GM19324 (cell line): Measurements from ENCODE around the gene KCNK4.

Experiments
- ATAC-seq: cut with Tn5 transposase; IDR thresholded peaks from one replicate; pipeline ENCODE4 v1.9.1; 2021; ENCODE audit warnings: mild to moderate bottlenecking, moderate library complexity; ENCODE audit not compliant: unreplicated experiment, low FRiP score

Gene KCNK4

DNA sequence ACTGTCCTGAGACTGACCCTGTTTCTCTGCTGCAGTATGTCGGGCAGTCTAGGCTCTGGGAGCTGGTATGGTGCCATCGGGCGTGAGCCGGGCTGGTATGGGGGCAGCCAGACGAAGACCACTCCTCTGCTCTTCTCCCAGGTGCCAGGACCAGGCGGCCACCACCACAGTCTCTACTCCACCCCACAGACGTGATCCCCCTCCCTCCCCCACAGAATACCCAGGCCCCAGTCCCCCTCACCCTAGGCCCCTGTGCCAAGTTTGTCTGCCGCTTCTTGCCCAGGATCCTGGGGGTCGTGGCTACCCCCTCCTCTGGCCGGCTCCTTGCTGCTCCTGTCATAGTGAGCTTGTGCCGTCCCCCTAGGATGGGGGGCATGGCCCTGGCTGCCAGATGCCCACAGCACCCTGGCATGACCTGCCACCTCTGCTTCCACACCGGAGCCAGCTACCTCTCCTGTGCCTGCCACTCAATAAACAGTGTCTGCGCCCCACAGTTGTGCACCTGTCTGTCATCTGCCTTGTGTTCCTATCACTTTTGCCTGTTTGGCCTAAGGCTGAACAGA is 2.0 kb upstream of the KCNK4 start:
- no peak for ATAC-seq

DNA sequence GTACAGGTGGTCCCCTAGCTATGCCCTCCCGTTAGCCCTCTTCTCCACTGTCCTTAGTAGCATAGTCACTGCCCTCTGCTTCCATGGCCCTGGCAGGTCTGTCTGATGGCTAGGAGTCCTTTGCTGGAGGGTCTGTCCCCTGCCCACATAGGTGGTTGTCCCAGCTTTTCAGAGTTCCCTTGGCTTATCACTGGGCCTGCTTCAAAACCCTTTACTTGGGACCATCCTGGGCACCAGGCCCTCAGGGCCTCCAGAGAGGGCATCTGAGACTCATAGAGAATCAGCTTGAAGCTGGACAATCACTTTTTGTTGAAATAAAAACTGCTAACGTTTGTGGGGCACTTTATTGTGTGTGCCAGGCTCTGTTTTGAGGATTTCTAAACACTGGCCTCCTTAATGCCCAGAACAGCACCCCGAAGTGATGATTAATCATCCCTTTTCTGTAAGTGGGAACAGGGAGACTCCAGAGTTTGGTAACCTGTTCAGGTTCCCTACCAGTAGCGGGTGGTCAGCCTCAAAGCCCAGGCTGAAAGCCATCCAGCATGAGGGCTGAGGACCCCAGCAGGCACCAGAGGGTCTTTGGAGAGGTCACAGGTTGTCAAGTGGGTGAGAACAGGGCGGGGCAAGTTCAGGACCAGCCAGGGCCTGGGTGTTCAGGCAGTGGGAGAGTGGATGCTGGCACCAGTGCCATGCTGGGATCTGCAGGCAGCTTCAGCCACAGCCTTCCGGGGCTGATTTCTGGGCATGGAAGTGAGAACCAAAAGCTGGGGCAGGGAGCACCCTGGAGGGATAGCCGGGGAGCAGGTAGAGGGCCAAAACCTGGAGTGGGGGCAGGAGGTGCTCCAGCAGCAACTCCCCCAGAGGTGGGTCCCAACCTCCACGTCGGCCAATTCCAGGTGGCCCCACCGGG is 495 bp upstream of the KCNK4 start:
- ATAC-seq: no peak

DNA sequence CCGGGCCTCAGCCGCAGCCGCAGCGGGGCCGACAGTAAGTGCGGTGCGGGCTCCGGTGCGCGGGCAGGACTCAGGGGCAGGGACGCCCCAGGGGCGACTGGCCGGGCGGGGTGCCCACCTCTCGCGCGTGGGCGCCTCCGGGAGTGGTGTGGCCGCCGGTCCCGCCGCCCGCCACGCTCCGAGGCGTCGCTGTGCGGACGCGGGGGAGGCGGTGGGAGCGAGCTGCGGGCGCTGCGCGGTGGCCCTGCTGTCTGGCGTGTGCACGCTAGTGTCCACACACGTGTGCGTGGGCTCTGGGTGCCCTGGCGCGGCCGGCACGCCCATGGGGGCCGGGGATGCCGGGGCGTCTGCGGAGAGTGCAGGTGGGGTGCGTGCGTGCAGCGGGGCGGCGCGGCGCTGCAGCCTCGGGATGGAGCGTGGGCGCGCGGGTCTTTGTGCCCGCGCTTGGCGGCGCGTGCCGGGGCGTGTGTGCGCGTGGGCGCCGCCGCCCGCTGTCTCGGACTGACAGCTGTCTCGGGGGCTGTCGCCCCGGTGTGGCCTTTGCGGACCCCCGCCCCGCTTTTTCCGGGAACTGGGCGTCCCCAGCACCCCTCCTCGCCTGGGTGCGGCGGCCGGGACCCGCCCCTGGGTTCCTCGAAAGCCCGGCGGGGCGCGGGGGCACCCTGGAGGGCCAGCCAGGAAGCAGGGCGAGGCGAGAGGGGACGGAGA is 804 bp downstream of the KCNK4 start:
- no peak for ATAC-seq

DNA sequence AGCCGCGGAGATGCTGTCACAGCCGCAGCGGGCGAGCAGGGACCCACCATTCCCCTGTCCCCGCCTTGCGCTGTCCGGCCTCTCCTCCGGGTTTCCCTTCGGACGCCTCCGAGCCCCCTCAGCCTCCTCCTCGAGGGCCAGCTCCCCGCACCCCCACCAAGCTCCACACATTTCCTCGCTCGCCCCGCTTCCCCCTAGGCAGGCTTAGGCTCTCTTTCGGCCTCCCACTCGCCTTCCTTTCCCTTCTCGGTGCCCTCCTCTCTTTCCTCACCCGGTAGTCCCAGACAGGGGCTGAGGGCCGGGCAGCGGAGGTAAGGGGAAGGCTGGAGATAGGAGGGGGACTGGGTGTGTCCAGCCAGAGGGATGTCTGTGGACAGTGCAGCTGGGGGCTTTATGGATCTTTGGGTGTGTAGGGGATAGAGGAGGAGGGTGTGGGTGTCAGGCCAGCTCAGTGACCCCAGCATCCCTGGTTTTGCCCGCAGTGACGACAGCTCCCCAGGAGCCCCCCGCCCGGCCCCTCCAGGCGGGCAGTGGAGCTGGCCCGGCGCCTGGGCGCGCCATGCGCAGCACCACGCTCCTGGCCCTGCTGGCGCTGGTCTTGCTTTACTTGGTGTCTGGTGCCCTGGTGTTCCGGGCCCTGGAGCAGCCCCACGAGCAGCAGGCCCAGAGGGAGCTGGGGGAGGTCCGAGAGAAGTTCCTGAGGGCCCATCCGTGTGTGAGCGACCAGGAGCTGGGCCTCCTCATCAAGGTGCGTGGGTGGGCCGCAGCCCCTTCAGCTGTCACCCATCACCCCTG is 1.6 kb downstream of the KCNK4 start:
- no peak for ATAC-seq

DNA sequence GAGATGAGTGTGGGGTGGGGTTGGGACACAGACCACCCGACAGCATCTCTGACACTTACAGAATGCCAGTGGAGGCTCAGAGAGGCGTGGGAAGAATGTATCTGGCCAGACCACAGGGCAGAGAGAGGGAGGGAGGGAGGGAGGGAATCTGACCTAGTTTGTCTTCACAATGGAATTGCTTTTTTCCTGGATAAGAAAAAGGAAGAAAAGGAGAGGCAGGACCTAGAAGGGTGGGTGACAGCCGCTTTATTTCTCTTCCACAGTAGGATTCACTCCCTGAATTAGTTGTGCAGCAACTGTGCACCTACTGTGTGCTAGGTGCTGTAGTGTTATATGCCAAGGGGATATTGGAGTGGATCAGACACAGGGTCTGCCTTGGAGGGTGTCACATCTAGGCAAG is 3.7 kb downstream of the KCNK4 start:
- no peak for ATAC-seq

DNA sequence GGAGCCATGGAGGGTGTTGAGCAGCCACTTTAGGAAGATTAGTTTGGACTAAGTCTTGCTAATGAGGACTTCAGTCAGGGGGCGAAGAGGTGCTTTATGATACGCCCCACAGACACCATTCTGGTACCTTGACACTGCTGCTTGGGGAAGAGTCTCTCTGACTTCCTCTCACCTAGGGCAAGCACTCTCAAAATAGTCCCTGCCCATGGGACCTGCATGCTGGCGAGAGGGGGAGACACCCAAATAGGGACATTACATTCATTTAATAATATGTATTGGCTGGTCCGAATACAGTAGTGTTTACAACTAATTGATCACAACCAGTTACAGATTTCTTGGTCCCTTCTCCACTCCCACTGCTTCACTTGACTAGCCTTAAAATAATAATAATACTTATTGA is 4.7 kb downstream of the KCNK4 start:
- ATAC-seq: no peak

DNA sequence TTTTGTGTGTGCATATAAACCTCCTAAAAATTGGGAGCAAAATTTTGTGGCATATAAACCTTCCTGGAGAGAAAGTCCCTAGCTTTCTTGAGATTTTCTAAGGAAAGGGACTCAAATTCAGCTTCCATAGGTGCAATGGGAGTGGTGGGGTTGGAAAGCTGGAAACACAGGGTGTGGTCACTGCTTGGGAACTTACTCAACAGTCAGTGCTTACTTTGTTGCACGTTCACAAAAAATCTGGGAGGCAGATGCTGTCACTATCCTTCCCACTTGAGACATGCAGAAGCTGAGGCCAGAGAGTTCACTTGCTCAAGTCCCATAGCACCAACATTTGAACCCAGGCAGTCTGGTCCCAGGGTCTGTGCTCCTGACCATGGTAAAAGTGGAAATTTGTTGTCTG is 5.1 kb downstream of the KCNK4 start:
- ATAC-seq: no peak

DNA sequence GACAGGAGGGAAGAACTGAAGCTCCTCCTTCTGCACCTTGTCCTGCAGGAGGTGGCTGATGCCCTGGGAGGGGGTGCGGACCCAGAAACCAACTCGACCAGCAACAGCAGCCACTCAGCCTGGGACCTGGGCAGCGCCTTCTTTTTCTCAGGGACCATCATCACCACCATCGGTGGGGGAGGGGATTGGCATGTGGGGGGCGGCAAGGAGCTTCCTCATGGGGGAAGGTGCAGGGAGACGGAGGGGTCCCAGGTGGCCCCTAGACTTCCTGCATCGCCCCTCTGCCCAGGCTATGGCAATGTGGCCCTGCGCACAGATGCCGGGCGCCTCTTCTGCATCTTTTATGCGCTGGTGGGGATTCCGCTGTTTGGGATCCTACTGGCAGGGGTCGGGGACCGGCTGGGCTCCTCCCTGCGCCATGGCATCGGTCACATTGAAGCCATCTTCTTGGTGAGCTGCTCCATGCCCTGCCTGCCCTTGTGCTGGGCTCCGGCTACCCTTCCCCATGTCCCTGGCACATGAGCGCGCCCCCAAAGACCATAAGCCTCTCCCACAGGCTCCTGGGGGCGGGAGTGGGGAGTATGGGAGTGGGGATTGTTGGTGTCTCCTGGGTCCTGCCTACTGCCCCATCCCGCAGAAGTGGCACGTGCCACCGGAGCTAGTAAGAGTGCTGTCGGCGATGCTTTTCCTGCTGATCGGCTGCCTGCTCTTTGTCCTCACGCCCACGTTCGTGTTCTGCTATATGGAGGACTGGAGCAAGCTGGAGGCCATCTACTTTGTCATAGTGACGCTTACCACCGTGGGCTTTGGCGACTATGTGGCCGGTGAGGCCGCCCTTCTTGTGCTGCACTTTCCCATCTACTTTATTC is 6.0 kb downstream of the KCNK4 start:
- ATAC-seq: no peak

DNA sequence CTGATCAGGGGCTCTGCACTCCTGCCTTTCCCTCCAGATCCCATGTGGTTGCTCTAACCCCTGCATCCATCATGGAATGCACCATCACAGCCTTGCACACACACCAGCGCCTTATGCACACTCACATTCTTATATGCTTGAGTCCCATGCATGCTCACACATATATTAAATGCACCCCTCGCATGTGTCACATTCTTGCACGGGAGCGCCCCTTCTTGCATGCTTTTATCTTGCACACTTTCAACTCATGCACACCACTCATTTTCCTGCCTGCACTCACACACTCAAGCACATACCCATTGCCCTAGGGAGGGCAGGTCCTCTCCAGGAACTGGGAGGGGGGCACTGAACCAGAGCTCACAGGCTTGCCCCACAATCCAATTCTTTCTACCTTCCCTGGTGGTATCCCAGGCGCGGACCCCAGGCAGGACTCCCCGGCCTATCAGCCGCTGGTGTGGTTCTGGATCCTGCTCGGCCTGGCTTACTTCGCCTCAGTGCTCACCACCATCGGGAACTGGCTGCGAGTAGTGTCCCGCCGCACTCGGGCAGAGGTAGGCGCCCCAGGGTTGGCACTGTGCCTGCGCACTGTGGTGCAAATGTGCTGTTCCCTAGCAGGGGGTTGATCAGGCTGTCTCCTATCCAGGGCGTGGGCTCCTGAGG is 6.7 kb downstream of the KCNK4 start:
- no peak for ATAC-seq

DNA sequence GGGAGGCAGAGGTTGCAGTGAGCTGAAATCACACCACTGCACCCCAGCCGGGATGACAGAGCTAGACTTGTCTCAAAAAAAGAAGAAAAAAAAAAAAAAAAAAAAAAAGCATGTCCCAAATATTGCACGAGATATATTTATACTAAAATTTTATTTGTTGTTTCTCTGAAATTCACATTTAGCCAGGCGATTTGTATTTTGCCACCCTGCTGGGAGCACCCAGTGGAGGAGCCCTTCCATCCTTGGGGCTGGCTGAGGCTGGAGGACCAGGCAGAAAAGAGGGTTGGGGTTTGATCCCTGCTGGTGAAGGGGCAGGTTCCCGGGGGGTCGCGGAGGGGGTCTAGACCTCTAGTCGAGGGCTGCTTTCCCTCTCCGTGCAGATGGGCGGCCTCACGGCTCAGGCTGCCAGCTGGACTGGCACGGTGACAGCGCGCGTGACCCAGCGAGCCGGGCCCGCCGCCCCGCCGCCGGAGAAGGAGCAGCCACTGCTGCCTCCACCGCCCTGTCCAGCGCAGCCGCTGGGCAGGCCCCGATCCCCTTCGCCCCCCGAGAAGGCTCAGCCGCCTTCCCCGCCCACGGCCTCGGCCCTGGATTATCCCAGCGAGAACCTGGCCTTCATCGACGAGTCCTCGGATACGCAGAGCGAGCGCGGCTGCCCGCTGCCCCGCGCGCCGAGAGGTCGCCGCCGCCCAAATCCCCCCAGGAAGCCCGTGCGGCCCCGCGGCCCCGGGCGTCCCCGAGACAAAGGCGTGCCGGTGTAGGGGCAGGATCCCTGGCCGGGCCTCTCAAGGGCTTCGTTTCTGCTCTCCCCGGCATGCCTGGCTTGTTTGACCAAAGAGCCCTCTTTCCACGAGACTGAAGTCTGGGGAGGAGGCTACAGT is 8.1 kb downstream of the KCNK4 start:
- no peak for ATAC-seq

DNA sequence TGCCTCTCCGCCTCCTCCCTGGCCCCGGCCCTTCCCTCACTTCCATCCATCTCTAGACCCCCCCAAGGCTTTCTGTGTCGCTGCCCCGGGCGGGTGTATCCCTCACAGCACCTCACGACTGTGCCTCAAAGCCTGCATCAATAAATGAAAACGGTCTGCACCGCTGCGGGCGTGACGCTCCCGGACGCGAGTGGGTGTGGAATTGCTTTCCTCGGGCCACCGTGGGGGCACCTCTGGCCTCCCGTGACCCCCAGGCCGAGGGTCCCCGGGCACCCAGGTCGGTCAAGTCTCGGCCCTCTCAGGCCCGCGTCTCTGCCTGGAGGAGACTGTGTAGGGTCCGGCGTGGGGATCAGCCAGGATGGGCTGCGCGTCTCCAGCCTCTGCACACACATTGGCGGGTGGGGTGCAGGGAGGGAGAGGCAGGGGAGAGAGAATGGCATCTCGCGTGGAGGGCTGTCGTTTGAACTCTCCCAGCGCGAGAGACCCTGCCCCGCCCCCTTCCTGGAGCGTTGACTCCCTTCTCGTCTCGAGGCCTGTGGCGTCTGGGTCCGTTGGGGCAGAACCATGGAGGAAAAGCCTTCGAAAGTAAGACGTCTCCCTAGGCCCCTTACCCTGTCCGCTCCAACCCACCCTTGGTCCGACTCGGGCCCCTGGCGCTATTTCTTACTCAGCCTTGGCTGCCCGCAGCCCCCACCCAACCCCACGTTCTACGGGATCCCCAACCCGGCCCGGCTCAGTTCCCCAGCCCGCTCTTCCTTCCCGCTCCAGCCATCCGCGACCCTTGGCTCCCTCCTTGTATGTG is 8.9 kb downstream of the KCNK4 start, which contains the start of gene CATSPERZ:
TSS of gene CATSPERZ (plus strand) at position 512 of the 802 bp plus-strand sequence. CDS start at position 565, 53 bp downstream.
- no peak for ATAC-seq

DNA sequence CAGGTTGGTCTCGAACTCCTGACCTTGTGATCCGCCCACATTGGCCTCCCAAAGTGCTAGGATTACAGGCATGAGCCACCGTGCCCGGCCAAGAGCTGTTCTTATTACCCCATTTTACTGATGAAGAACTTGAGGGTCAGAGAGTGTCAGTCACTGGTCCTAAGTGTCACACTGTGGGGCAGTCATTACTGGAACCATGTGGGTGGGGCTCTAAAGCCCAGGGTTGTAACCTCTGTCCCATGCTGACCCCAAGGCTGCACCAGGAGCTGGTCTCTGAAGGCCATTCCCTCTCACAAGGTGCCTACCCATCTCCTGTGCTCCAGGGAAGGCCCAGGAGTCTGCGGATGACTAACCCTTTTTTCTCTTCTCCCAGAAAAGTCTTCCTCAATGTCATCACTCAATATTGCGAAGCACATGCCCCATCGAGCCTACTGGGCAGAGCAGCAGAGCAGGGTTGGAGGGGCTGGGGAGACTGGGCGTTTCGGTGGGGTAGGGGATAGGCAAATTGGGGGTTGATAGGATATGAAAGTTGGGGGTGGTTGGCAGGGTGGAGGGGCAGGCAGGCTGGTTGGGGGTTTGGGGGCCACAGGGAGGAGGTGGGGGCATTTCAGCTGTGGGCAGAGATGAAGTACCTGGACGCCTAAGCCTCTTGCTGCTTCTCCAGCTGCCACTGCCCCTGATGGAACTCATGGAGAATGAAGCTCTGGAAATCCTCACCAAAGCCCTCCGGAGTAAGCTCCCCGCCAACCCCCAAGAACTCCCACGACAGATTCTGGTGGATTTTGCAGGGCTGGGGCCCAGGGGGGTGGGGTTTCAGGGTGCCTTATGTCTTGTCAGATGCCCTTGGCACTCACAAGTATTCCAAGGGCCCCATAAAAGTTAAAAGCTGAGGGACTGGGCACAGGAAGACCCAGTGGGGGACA is 12.3 kb downstream of the KCNK4 start:
- ATAC-seq: no peak

DNA sequence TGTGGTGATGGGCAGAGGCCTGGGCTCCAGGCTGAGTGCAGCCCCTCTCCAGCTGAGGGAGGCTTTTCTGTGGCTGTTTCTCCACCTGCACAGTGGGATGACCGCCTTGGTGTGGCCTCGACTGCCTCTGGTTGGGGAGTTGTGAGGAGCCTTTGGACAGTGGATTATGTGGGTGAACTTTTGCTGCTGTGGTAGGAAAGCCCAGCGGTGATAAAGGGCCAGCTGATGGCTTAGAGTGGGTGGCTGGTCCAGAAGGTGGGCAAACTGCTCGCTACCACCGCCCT is 12.9 kb downstream of the KCNK4 start:
- ATAC-seq: no peak

DNA sequence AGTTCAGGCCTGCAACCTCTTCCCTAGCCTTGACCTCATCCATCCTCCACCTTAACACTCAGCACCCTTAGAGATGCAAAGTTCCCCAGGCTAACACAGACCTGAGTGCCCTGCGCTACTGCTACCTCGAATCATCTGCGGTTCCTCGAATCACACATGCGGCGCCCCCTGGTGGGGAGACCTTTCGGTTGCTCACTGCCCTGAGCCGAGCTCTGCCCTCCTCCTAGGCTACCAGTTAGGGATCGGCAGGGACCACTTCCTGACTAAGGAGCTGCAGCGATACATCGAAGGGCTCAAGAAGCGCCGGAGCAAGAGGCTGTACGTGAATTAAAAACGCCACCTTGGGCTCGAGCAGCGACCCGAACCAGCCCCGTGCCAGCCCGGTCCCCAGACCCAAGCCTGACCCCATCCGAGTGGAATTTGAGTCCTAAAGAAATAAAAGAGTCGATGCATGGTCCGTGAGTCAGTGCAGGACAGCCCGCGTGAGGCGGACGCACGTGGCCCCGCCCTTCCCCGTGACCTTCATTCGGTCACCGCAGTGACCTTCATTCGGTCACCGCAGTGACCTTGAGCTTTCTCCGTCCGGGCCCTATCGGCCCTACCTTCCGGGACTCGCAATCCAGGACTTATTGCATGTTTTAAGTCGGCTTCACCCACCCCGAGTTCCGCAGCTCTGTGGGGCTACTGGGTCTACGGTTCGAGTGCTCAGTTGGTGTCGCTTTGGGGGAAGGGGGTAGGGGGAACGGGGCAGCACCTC is 13.4 kb downstream of the KCNK4 start:
- ATAC-seq: peak; percentile 24

DNA sequence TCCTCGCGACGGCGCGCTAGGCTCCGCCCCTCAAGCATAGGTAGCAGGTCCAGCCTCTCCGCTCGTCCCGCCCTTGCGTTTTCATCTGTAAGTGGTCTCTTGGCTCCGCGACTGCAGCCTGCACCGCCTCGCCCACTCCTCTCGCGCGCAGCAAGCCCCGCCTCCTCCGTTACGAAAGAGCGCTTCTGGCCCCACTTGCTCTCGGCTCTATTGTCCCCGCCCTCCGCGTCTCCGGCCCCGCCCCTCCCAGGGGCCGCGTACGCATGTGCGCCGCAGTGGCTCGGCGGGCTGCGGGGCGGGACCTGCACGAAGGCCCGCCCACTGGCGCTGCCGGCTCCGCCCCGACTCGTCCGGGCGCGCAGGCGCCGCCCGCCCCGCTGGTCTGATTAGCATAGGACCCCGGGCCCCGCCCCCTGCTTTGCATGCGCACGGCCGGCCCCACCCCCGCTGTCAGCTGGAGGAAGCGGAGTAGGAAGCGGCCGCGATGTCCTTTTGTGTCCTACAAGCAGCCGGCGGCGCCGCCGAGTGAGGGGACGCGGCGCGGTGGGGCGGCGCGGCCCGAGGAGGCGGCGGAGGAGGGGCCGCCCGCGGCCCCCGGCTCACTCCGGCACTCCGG is 14.1 kb downstream of the KCNK4 start, which contains the start of gene ESRRA:
TSS of gene ESRRA (plus strand) at position 450 of the 616 bp plus-strand sequence. CDS start 1,656 bp downstream, outside the sequence.
- peak; percentile 84 for ATAC-seq
